Measurements from ENCODE around the gene MFN2.
A peak's percentile ranks its signal among the peaks of the same experiment; 100 is the strongest.
"Not testable (repeated sequence)": the region's sequence is repeated elsewhere in the genome, so short reads cannot be mapped to it uniquely, and the experiment has no call there.

Gene MFN2

GRCh38 chr1:12037486-12038355 lies 57.5 kb downstream of the MFN2 start:
- no peaks in the 10 kb centered on the region for H3K27me3 Mint-ChIP-seq
- H3K9me3 Mint-ChIP-seq = no peaks in the 10 kb centered on the region
- no peak overlapping the region for H3K27ac Mint-ChIP-seq
- no peaks in the 10 kb centered on the region for H3K36me3 Mint-ChIP-seq (ENCODE audit: low read depth)
- peaks cover 20% of the 10 kb centered on the region for H3K4me1 Mint-ChIP-seq (ENCODE audit: low read depth)
- H3K4me3 Mint-ChIP-seq = no peak overlapping the region

GRCh38 chr1:12038356-12039163 lies 58.3 kb downstream of the MFN2 start:
- no peak overlapping the region for H3K4me3 Mint-ChIP-seq
- H3K36me3 Mint-ChIP-seq (ENCODE audit: low read depth) = no peaks in the 10 kb centered on the region
- H3K9me3 Mint-ChIP-seq = no peaks in the 10 kb centered on the region
- no peaks in the 10 kb centered on the region for H3K27me3 Mint-ChIP-seq
- no peak overlapping the region for H3K27ac Mint-ChIP-seq
- H3K4me1 Mint-ChIP-seq (ENCODE audit: low read depth) = peaks cover 20% of the 10 kb centered on the region

- peaks cover 20% of the 10 kb centered on the region for H3K4me1 Mint-ChIP-seq (ENCODE audit: low read depth)
- peaks cover 3% of the 10 kb centered on the region for H3K27me3 Mint-ChIP-seq
- no peaks in the 10 kb centered on the region for H3K36me3 Mint-ChIP-seq (ENCODE audit: low read depth)
- no peak overlapping the region for H3K4me3 Mint-ChIP-seq
- no peaks in the 10 kb centered on the region for H3K9me3 Mint-ChIP-seq
- no peak overlapping the region for H3K27ac Mint-ChIP-seq
Observed at GRCh38 chr1:12039164-12039525, 58.9 kb downstream of the MFN2 start.

GRCh38 chr1:12039824-12040456 lies 59.7 kb downstream of the MFN2 start:
- not testable (repeated sequence) for H3K4me3 Mint-ChIP-seq; H3K36me3 Mint-ChIP-seq (ENCODE audit: low read depth); H3K9me3 Mint-ChIP-seq; H3K27me3 Mint-ChIP-seq; H3K27ac Mint-ChIP-seq
- H3K4me1 Mint-ChIP-seq (ENCODE audit: low read depth) = peaks cover 20% of the 10 kb centered on the region

DNA sequence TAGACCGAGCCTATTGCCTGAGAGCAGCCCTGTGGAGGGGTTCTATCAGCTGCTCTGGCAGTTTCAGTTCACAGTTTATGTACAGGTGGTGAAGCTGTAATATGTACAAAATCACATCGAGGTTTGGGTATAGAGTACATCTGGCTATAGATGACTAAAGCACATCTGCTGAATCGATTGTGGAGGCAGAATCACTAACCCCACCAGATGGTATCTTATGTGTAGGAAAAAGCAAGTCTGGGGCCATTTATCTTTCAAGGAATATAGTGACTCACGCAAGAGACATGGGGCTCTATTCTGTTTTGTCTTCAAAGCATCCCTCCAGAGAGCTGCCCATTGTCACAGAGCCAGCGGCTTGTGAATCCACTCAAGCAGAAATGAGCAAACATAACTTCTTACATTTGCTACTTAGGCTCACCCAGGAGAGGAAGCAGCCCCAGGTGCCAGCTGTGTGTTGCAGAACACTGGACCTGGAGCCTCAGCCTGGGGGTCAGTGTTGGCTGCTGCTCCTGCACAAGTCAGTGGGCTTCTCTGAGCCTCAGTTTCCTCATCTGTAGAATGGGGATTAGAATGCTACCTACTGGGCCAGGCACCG lies 60.3 kb downstream of the MFN2 start:
- peaks cover 23% of the 10 kb centered on the region for H3K4me1 Mint-ChIP-seq (ENCODE audit: low read depth)
- H3K4me3 Mint-ChIP-seq = no peak overlapping the region
- H3K27ac Mint-ChIP-seq = no peak overlapping the region
- H3K27me3 Mint-ChIP-seq = peaks cover 14% of the 10 kb centered on the region
- H3K36me3 Mint-ChIP-seq (ENCODE audit: low read depth) = no peaks in the 10 kb centered on the region
- H3K9me3 Mint-ChIP-seq = no peaks in the 10 kb centered on the region

DNA sequence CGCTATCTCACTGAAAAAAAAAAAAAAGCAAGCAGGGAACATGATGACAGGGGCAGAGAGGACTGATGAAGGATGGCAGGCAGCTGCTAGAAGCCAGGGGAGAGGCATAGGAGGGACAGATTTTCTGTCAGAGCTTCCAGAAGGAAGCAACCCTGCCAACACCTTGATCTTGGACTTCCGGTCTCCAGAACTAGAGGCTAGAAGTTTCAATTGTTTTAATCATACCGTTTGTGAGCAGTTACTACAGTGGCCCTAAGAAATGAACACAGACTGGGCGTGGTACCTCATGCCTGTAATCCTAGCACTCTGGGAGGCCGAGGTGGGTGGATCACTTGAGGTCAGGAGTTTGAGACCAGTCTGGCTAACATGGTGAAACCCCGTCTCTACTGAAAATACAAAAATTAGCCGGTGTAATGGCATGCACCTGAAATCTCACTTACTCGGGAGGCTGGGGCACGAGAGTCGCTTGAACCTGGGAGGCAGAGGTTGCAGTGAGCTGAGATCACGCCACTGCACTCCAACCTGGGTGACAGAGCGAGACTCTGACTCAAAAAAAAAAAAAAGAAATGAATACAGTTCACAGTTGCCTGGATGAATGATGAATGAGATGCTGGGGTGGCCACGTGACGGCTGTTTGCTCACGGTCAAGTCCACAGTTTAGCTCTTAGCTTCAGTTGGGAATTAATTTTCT lies 64.1 kb downstream of the MFN2 start:
- H3K36me3 Mint-ChIP-seq (ENCODE audit: low read depth); H3K9me3 Mint-ChIP-seq; H3K4me3 Mint-ChIP-seq; H3K27ac Mint-ChIP-seq: not testable (repeated sequence)
- H3K4me1 Mint-ChIP-seq (ENCODE audit: low read depth) = peaks cover 10% of the 10 kb centered on the region
- peaks cover 16% of the 10 kb centered on the region for H3K27me3 Mint-ChIP-seq

GRCh38 chr1:12046749-12047119 lies 66.5 kb downstream of the MFN2 start:
- peaks cover 11% of the 10 kb centered on the region for H3K4me1 Mint-ChIP-seq (ENCODE audit: low read depth)

GRCh38 chr1:12047120-12047876 lies 67.1 kb downstream of the MFN2 start:
- H3K4me1 Mint-ChIP-seq (ENCODE audit: low read depth) = peaks cover 16% of the 10 kb centered on the region
- H3K4me3 Mint-ChIP-seq = no peak overlapping the region
- H3K9me3 Mint-ChIP-seq = no peaks in the 10 kb centered on the region
- H3K27ac Mint-ChIP-seq = no peak overlapping the region
- H3K27me3 Mint-ChIP-seq = peaks cover 16% of the 10 kb centered on the region
- H3K36me3 Mint-ChIP-seq (ENCODE audit: low read depth) = no peaks in the 10 kb centered on the region

More at GRCh38 chr1:12046749-12047119, 66.5 kb downstream of the MFN2 start:
- Mint-ChIP-seq H3K4me3 (no peak overlapping the region), H3K27ac (no peak overlapping the region), H3K36me3 (ENCODE audit: low read depth) (no peaks in the 10 kb centered on the region), H3K27me3 (peaks cover 16% of the 10 kb centered on the region), H3K9me3 (no peaks in the 10 kb centered on the region)

GRCh38 chr1:12048372-12048771 lies 68.1 kb downstream of the MFN2 start:
- H3K36me3 Mint-ChIP-seq (ENCODE audit: low read depth) = no peaks in the 10 kb centered on the region
- no peaks in the 10 kb centered on the region for H3K9me3 Mint-ChIP-seq
- H3K4me1 Mint-ChIP-seq (ENCODE audit: low read depth) = peaks cover 24% of the 10 kb centered on the region
- H3K27me3 Mint-ChIP-seq = peaks cover 16% of the 10 kb centered on the region
- no peak overlapping the region for H3K4me3 Mint-ChIP-seq
- no peak overlapping the region for H3K27ac Mint-ChIP-seq

DNA sequence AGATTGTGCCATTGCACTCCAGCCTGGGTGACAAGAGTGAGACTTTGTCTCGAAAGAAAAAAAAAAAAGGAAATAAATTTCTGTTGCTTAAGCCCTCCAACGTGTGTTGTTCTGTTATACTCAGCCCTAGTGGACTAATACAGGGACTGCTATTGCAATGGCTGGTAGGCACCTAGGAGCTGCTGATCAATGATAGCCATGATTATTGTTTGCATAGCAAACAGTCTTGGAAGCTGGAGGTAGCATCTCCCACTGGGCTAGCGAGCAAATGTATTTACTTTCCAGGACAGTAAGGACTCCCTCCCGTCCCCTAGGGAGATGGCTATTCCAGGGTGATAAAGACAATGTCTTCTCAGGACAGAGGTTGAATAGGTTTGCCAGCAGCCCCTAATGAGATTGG lies 69.4 kb downstream of the MFN2 start:
- H3K9me3 Mint-ChIP-seq = no peaks in the 10 kb centered on the region
- peaks cover 12% of the 10 kb centered on the region for H3K27me3 Mint-ChIP-seq
- H3K27ac Mint-ChIP-seq = no peak overlapping the region

DNA sequence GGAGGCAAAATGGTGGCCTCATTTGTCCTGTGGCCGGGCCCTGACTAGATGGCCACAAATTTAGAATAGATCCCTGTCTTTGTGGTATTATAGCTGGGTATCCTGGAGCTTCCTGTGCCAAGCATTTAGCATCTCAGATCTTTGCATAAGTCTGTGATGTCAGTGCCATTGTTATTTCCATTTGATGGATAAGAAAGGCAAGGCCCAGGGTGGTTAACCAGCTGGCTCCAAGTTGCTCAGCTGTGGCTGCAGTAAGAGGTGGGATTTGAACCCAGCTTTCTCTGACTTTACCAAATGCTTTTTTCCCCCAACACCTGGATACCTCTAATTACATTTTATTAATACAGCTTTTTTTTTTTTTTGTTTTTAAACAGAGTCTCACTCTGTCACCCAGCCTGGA lies 71.1 kb downstream of the MFN2 start:
- no peaks in the 10 kb centered on the region for H3K9me3 Mint-ChIP-seq
- H3K27me3 Mint-ChIP-seq = no peaks in the 10 kb centered on the region
- no peak overlapping the region for H3K4me3 Mint-ChIP-seq
- no peak overlapping the region for H3K27ac Mint-ChIP-seq
- H3K36me3 Mint-ChIP-seq (ENCODE audit: low read depth) = no peaks in the 10 kb centered on the region
- peaks cover 38% of the 10 kb centered on the region for H3K4me1 Mint-ChIP-seq (ENCODE audit: low read depth)

More for the DNA sequence above, 69.4 kb downstream of the MFN2 start:
- Mint-ChIP-seq H3K4me1 (ENCODE audit: low read depth) (peaks cover 36% of the 10 kb centered on the region), H3K36me3 (ENCODE audit: low read depth) (no peaks in the 10 kb centered on the region), H3K4me3 (no peak overlapping the region)

DNA sequence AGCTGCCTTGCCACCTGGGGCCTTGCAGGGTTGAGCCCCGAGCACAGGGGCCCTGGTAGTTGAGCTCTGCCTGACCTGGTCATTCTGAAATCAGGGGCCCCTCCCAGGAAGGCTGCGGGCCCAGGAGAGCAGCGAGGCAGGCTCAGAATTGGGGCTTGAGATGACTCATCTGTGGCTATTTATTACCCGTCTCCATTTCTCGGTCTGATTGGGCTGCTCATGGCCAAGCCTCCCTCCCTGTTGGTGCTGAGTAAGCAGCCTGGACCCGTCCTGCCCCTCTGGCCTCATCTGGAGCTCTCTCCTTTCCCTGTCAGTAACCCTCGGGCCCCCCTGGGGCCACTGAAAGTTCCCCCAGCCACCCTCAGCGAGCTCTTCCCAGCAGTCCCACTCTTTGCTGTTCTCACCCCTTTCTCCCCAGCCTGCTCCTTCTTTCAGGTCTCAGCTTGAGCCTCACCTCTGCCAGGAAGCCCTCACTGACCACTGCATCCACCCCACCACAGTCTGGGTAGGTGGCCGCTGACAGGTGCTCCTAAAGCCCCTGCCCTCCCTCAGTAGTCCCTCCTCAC lies 71.8 kb downstream of the MFN2 start:
- H3K4me3 Mint-ChIP-seq = no peak overlapping the region
- peak overlapping the region; percentile 70 for H3K27ac Mint-ChIP-seq
- no peaks in the 10 kb centered on the region for H3K9me3 Mint-ChIP-seq
- peaks cover 46% of the 10 kb centered on the region for H3K4me1 Mint-ChIP-seq (ENCODE audit: low read depth)
- H3K27me3 Mint-ChIP-seq = no peaks in the 10 kb centered on the region
- H3K36me3 Mint-ChIP-seq (ENCODE audit: low read depth) = no peaks in the 10 kb centered on the region

DNA sequence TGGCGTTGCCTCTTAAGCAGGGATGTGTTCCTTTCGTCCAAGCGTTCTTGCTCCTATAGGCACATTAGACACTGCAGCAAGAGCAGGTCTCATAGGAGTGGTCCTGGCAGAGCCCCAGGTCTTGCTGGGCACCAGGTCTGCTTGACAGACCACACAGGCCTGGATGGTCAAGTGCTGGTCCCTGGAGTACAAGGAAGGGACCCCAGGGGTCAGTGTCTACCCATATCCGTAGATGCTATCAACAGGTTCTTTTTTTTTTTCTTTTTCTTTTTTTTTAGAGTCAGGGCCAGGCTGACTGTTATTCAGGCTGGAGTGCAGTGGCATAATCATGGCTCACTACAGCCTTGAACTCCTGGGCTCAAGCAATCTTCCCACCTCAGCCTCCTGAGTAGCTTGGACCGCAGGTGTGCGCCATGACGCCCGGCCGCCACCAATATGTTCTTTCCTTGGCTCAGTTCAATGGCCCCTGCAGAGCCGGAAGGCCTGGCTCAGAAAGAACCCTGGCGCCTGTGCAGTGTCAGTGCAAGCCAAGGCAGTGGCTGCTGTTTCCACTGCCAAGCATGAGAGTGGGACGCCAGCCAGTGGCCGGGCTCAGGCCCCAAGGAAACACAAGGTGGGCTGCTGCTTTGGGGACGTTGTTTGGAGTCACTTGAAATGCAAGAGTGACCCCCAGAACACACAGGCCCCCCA lies 72.9 kb downstream of the MFN2 start:
- Mint-ChIP-seq H3K9me3 (no peaks in the 10 kb centered on the region), H3K27me3 (no peaks in the 10 kb centered on the region), H3K4me1 (ENCODE audit: low read depth) (peaks cover 56% of the 10 kb centered on the region), H3K4me3 (no peak overlapping the region), H3K27ac (no peak overlapping the region), H3K36me3 (ENCODE audit: low read depth) (no peaks in the 10 kb centered on the region)
